ENCODE measurements around the gene ZDHHC12.

The ZDHHC12 gene

GRCh38 chr9:128684325-128685199, 39.4 kb downstream of the ZDHHC12 start:
- Histone ChIP-seq H3K36me3 (ENCODE audit: control insufficient read depth, insufficient read depth, low read length) (peaks cover 5% of the 10 kb centered on the region; the same call in 1 of the 2 replicates), H3K4me1 (ENCODE audit: control insufficient read depth, insufficient read depth, low read length) (peaks cover 23% of the 10 kb centered on the region), H3K27me3 (ENCODE audit: control insufficient read depth, insufficient read depth, low read length) (no peaks in the 10 kb centered on the region), H3K9me3 (ENCODE audit: control insufficient read depth, insufficient read depth, low read depth, low read length) (peaks cover 2% of the 10 kb centered on the region; the same call in 1 of the 2 replicates), H3K9ac (ENCODE audit: low read length) (peak overlapping the region; percentile 97), H3K4me3 (ENCODE audit: low read depth, low read length) (peak overlapping the region; percentile 76), H3K27ac (ENCODE audit: low read depth, low read length) (peak overlapping the region; percentile 97)

- Histone ChIP-seq H3K27ac (ENCODE audit: low read depth, low read length) (peak overlapping the region; percentile 97), H3K4me3 (ENCODE audit: low read depth, low read length) (peak overlapping the region; percentile 76), H3K27me3 (ENCODE audit: control insufficient read depth, insufficient read depth, low read length) (no peaks in the 10 kb centered on the region), H3K36me3 (ENCODE audit: control insufficient read depth, insufficient read depth, low read length) (peaks cover 5% of the 10 kb centered on the region; the same call in 1 of the 2 replicates), H3K4me1 (ENCODE audit: control insufficient read depth, insufficient read depth, low read length) (peaks cover 23% of the 10 kb centered on the region), H3K9me3 (ENCODE audit: control insufficient read depth, insufficient read depth, low read depth, low read length) (peaks cover 2% of the 10 kb centered on the region; the same call in 1 of the 2 replicates), H3K9ac (ENCODE audit: low read length) (peak overlapping the region; percentile 97)
Measured at GRCh38 chr9:128684065-128684324, 39.9 kb downstream of the ZDHHC12 start.

- Histone ChIP-seq H3K36me3 (ENCODE audit: control insufficient read depth, insufficient read depth, low read length) (peaks cover 5% of the 10 kb centered on the region; the same call in 1 of the 2 replicates), H3K4me1 (ENCODE audit: control insufficient read depth, insufficient read depth, low read length) (peaks cover 23% of the 10 kb centered on the region), H3K9ac (ENCODE audit: low read length) (peak overlapping the region; percentile 97), H3K27ac (ENCODE audit: low read depth, low read length) (peak overlapping the region; percentile 97), H3K4me3 (ENCODE audit: low read depth, low read length) (peak overlapping the region; percentile 76), H3K9me3 (ENCODE audit: control insufficient read depth, insufficient read depth, low read depth, low read length) (peaks cover 2% of the 10 kb centered on the region; the same call in 1 of the 2 replicates), H3K27me3 (ENCODE audit: control insufficient read depth, insufficient read depth, low read length) (no peaks in the 10 kb centered on the region)
Measured at GRCh38 chr9:128683340-128684064, 40.4 kb downstream of the ZDHHC12 start.

- no peaks in the 10 kb centered on the region for H3K4me1 ChIP-seq (ENCODE audit: control insufficient read depth, insufficient read depth, low read length)
- H3K36me3 ChIP-seq (ENCODE audit: control insufficient read depth, insufficient read depth, low read length): no peaks in the 10 kb centered on the region
- H3K27me3 ChIP-seq (ENCODE audit: control insufficient read depth, insufficient read depth, low read length): no peaks in the 10 kb centered on the region
- H3K9ac ChIP-seq (ENCODE audit: low read length): no peak overlapping the region
- no peak overlapping the region for H3K4me3 ChIP-seq (ENCODE audit: low read depth, low read length)
- no peak overlapping the region for H3K27ac ChIP-seq (ENCODE audit: low read depth, low read length)
- peaks cover 2% of the 10 kb centered on the region; the same call in 1 of the 2 replicates for H3K9me3 ChIP-seq (ENCODE audit: control insufficient read depth, insufficient read depth, low read depth, low read length)
Measured at GRCh38 chr9:128677794-128678193, 46.1 kb downstream of the ZDHHC12 start.

GRCh38 chr9:128675382-128675781, 48.5 kb downstream of the ZDHHC12 start:
- Histone ChIP-seq H3K4me3 (ENCODE audit: low read depth, low read length) (no peak overlapping the region), H3K9me3 (ENCODE audit: control insufficient read depth, insufficient read depth, low read depth, low read length) (no peaks in the 10 kb centered on the region), H3K9ac (ENCODE audit: low read length) (no peak overlapping the region), H3K36me3 (ENCODE audit: control insufficient read depth, insufficient read depth, low read length) (no peaks in the 10 kb centered on the region), H3K27me3 (ENCODE audit: control insufficient read depth, insufficient read depth, low read length) (no peaks in the 10 kb centered on the region), H3K27ac (ENCODE audit: low read depth, low read length) (no peak overlapping the region), H3K4me1 (ENCODE audit: control insufficient read depth, insufficient read depth, low read length) (no peaks in the 10 kb centered on the region)

All from HUES6 (cell line).